Epithelial cell of proximal tubule (primary cell): ENCODE data around the gene SRGAP1. TPM values are rescaled to one million over a fixed set of nuclear protein-coding genes. Genes with fewer than 3 reads are reported as not detected.

Source experiments
- DNase-seq: peaks from one replicate; pipeline ENCODE4 v3.0.0-alpha.2; 2011; ENCODE audit warnings: low read depth
- H3K4me3 ChIP-seq: 2 replicates; pipeline ENCODE4 v1.5.1; 2011; ENCODE audit warnings: low read depth, mild to moderate bottlenecking, low read length
- CTCF ChIP-seq: conservative IDR thresholded peaks from 2 replicates; pipeline ENCODE4 v1.5.1; 2012; ENCODE audit warnings: low read depth, mild to moderate bottlenecking, low read length
- total RNA-seq: library from RNA; depleted of rRNA; stranded (reverse); fragments of >200 nt; gene quantifications from 2 replicates; pipeline ENCODE4 v1.2.3, GENCODE V29; 2015

Gene SRGAP1
- total RNA-seq, 1 donor from 2014 or later, result 9.4 TPM

GRCh38 chr12:63968673-63969072 is 124.2 kb downstream of the SRGAP1 start:
- no peak overlapping the region for H3K4me3 ChIP-seq
- no peak for TF ChIP-seq CTCF

GRCh38 chr12:63976902-63977395 is 132.4 kb downstream of the SRGAP1 start:
- no peak overlapping the region for H3K4me3 ChIP-seq
- no peak for TF ChIP-seq CTCF
- DNase-seq, result no peak

More at GRCh38 chr12:63968673-63969072, 124.2 kb downstream of the SRGAP1 start:
- no peak for DNase-seq

GRCh38 chr12:63977441-63977840 is 132.9 kb downstream of the SRGAP1 start:
- no peak for DNase-seq
- no peak for TF ChIP-seq CTCF

GRCh38 chr12:63978519-63978918 is 134.0 kb downstream of the SRGAP1 start:
- no peak for TF ChIP-seq CTCF
- no peak overlapping the region for H3K4me3 ChIP-seq
- DNase-seq, result no peak

More at GRCh38 chr12:63977441-63977840, 132.9 kb downstream of the SRGAP1 start:
- H3K4me3 ChIP-seq, result no peak overlapping the region

GRCh38 chr12:63980211-63980610 is 135.7 kb downstream of the SRGAP1 start:
- no peak for TF ChIP-seq CTCF
- DNase-seq, result no peak

GRCh38 chr12:63981343-63981742 is 136.8 kb downstream of the SRGAP1 start:
- DNase-seq, result no peak
- TF ChIP-seq CTCF, result no peak
- no peak overlapping the region for H3K4me3 ChIP-seq

More at GRCh38 chr12:63980211-63980610, 135.7 kb downstream of the SRGAP1 start:
- H3K4me3 ChIP-seq, result no peak overlapping the region

- TF ChIP-seq CTCF, result no peak
- DNase-seq, result no peak
Observed at GRCh38 chr12:63982604-63983295, 138.2 kb downstream of the SRGAP1 start.

More at GRCh38 chr12:63982604-63983295, 138.2 kb downstream of the SRGAP1 start:
- H3K4me3 ChIP-seq, result no peak overlapping the region
